NCI-H1436 treated with DMSO at 0.1 percent for 48 hours (cell line): Measurements from ENCODE around the gene ZNF655.
"Not testable (repeated sequence)": the region's sequence is repeated elsewhere in the genome, so short reads cannot be mapped to it uniquely, and the experiment has no call there.

Experiments
- DNase-seq: peaks from one replicate; lab custom pipeline; 2025; lab: John Stamatoyannopoulos, UW

ZNF655 gene

GRCh38 chr7:99558306-99559174 is at the start of gene ZNF655:
ZNF655 (plus strand) TSS chr7:99558642; CDS start chr7:99560560, 1,918 bp downstream.
- peak; percentile 47 for DNase-seq

GRCh38 chr7:99514050-99514449 is 44.4 kb upstream of the ZNF655 start:
- no peak for DNase-seq

GRCh38 chr7:99521399-99521798 is 37.0 kb upstream of the ZNF655 start:
- no peak for DNase-seq

GRCh38 chr7:99525713-99526440 is 32.6 kb upstream of the ZNF655 start:
- DNase-seq: no peak

- no peak for DNase-seq
Observed at GRCh38 chr7:99531354-99531765, 27.1 kb upstream of the ZNF655 start.

- DNase-seq: no peak
Observed at GRCh38 chr7:99535667-99536066, 22.8 kb upstream of the ZNF655 start.

GRCh38 chr7:99539213-99539811 is 19.1 kb upstream of the ZNF655 start:
- DNase-seq: no peak

GRCh38 chr7:99540542-99540941 is 17.9 kb upstream of the ZNF655 start:
- DNase-seq: no peak

- no peak for DNase-seq
Observed at GRCh38 chr7:99541212-99541611, 17.2 kb upstream of the ZNF655 start.

GRCh38 chr7:99543081-99543671 is 15.3 kb upstream of the ZNF655 start:
- DNase-seq: no peak

GRCh38 chr7:99543916-99544315 is 14.5 kb upstream of the ZNF655 start:
- no peak for DNase-seq

- DNase-seq: not testable (repeated sequence)
Observed at GRCh38 chr7:99545308-99545707, 13.1 kb upstream of the ZNF655 start.

GRCh38 chr7:99549545-99549944 is 8.9 kb upstream of the ZNF655 start:
- DNase-seq: not testable (repeated sequence)

GRCh38 chr7:99551334-99551733 is 7.1 kb upstream of the ZNF655 start:
- no peak for DNase-seq

GRCh38 chr7:99551767-99552463 is 6.5 kb upstream of the ZNF655 start, which contains the start of gene FAM200A:
FAM200A (minus strand) TSS chr7:99552114; CDS start chr7:99548407, 3,707 bp downstream.
- peak; percentile 58 for DNase-seq

- no peak for DNase-seq
Observed at GRCh38 chr7:99553039-99553438, 5.4 kb upstream of the ZNF655 start.

- DNase-seq: no peak
Observed at GRCh38 chr7:99554939-99555338, 3.5 kb upstream of the ZNF655 start.

- DNase-seq: no peak
Observed at GRCh38 chr7:99557196-99557607, 1.2 kb upstream of the ZNF655 start.

GRCh38 chr7:99557940-99558305 is 519 bp upstream of the ZNF655 start:
- DNase-seq: no peak

GRCh38 chr7:99559175-99559915 is 903 bp downstream of the ZNF655 start:
- DNase-seq: no peak
